HL-60/S4 treated with retinoic acid at 250 ng/mL for 4 days and 3 days (cell line): ENCODE data around the gene ERAL1.
"Not testable (repeated sequence)": the region's sequence is repeated elsewhere in the genome, so short reads cannot be mapped to it uniquely, and the experiment has no call there.

ENCODE experiments used
- in situ Hi-C: fragments of 300-500 bp; cut with MboI; formaldehyde crosslinking; loops from 2 replicates; pipeline ENCODE4 v1.7.0; 2022; ENCODE audit warnings: low sequenced_read_pairs

ERAL1 gene

GRCh38 chr17:28878158-28878910, 23.5 kb downstream of the ERAL1 start:
- in situ Hi-C loops, result no loop called here

- in situ Hi-C loops, result no loop called here
Observed at GRCh38 chr17:28878981-28879380, 24.2 kb downstream of the ERAL1 start.

GRCh38 chr17:28879886-28880571, 25.2 kb downstream of the ERAL1 start:
- in situ Hi-C loops, result no loop called here

DNA sequence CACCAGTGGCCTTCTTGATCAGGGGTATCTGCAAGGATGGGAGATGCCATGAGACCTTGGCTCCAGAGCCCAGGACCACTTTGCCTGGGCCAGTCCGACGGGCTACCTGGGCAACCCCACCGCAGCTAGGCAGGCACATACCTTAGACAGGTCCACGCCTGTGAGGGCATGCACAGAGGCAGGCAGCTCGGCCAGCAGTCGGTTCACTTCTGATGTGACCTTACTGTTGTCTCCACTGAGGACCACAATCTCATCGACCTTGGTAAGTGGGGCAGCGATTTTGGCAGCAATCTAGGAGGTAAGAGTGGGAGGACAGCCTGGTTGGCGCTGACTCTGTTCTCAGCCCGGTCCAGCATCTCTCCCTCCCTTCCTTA, 25.7 kb downstream of the ERAL1 start:
- in situ Hi-C loops, result no loop called here

- in situ Hi-C loops, result no loop called here
Observed at GRCh38 chr17:28881533-28882056, 26.8 kb downstream of the ERAL1 start.

DNA sequence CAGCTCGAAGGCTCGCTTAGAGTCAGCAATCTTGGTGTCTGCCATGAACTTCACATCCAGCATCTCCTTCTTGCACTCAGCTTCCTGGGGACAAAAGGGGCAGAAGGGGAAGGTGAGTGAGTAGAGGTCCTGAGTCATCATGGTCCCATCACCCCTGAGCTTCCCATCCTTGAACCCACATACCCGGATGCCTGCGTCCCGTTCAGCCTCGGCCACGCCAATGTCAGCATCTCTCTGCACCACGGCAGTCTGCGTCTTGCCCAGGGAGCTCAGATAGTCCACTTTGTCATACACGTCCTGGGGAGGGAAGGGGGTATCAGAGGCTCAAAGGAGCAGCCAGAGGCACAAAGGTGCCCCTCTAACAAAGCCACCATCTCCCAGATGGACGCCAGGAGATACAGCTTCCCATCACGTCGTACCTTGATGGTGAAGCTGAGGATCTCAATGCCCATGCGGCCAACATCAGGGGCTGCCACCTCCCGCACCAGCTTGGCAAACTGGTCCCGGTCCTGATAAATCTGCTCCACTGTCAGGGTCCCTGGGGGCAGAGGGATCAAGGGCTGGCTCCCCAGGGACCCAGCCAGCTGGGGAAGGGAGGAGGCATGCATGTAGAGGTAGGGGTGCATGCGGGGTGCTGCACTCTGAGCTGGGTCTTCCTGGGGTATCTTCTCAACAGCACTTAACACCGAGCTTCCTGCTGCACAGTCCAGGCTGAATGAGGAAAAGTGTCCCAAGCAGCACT, 27.5 kb downstream of the ERAL1 start:
- in situ Hi-C loops, result no loop called here

GRCh38 chr17:28883967-28884702, 29.3 kb downstream of the ERAL1 start:
- in situ Hi-C loops, result no loop called here

DNA sequence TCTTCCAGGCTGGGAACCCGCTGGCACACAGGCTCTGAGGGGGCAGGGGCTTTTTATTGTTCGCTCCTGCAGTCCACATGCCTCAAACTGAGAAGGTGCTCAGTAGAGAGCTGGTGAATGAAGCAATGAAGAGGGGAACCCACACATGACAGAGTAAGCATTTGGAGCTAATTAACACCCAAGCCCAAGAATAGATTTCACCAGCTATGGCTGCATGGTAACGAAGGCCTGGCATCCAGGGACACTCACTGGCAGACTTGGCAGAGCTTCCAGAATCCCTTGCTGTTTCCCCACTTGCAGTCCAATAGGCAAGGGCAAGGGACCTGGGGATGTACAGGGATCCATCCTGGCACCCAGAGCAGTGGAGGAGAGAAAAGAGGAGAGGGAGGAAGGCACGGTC, 30.5 kb downstream of the ERAL1 start:
- in situ Hi-C loops, result no loop called here

GRCh38 chr17:28885951-28886350, 31.1 kb downstream of the ERAL1 start:
- in situ Hi-C loops, result no loop called here

- in situ Hi-C loops, result no loop called here
Observed at GRCh38 chr17:28887871-28888471, 33.2 kb downstream of the ERAL1 start.

GRCh38 chr17:28888832-28889231, 34.0 kb downstream of the ERAL1 start:
- in situ Hi-C loops, result no loop called here

GRCh38 chr17:28889996-28890395, 35.2 kb downstream of the ERAL1 start:
- in situ Hi-C loops, result no loop called here

DNA sequence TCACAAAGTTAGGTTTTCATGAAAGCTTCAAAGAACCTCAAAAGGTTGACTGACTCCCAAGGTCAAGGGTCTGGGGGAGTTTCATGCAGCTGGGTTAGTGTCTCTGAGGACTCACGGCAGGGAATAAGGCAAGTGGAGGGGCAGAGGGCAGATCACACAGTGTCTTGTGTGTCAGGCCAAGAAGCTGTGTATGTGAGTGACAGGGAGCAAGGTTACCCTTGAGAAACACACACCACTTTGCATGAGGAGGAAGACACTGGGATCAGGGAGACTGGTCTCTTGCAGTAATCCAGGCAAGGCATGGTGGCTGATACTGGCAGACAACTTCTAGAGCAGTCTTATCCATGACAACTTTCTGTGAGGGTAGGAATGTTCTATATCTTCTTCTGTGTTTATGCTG, 36.4 kb downstream of the ERAL1 start:
- in situ Hi-C loops, result no loop called here

DNA sequence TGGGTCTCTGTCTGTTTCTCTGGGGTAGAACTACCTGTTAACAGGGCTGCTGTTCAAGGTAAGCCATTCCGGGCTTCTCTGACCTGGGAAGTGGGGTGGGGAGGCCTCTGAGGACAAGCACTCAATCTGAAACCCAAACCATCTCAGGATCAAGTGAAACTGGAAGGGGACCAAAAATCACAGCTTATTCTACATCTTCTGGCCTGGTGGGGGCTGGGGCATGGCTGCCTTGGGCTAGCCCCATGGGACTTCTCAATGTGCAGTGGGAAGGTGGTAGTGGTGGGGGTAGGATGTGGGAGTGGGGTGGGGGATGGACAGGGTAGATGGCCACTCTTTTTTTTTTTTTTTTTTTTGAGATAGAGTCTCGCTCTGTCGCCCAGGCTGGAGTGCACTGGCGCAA, 37.2 kb downstream of the ERAL1 start:
- in situ Hi-C loops, result no loop called here

GRCh38 chr17:28893248-28894183, 38.7 kb downstream of the ERAL1 start:
- in situ Hi-C loops, result not testable (repeated sequence)

DNA sequence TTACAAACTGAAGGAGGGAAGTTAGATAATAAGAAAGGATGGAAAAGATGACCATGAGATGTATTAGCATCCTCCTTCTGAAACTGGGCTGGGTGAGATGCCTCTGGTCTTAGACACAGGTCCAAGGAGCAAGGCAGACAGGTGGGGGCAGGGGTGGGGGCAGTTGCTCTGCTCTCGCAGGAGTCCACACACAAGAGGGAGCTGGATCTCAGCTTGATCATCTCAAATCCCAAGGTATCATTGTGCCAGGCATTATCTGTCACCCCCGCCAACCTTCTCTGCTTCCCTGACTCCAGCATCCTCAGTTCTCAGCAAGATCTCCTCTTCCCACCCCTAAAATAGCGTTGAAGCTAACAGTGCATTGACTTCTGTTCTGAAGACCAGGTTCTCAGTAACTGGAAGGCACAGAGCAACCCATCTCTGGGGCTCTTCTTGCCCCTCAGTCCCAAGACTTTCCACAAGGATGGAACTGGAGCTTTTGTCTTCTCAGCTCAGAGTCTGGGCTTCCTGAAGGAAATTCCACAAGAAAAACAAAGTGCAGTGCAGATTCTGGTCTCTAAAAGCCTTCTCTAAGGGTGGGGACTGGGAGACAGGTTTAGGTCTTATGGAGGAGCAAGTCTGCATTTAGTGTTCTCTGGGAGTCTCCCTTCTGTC, 41.1 kb downstream of the ERAL1 start:
- in situ Hi-C loops, result no loop called here

DNA sequence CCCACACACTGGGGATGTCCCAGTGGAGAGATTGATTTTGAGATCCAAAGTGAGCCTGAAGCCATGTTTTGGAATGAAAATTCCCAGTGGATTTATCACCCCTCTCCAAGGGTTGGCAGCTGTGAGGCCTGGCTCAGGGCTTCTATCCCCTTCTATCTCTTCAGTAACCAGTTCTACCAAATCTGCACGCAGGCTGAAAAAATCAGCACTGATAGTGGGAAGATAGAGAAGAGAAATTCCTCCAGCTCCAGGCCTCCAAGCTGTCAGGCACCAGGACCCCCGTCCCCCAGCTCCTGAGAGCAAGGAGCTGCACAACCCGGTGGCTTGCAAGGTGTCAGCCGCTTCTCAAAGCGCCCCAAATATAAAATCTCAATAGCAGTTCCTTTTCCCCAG, 41.7 kb downstream of the ERAL1 start:
- in situ Hi-C loops, result no loop called here

- in situ Hi-C loops, result no loop called here
Observed at GRCh38 chr17:28896884-28897768, 42.3 kb downstream of the ERAL1 start, which contains the start of gene FLOT2. TSS of gene FLOT2 (minus strand) at chr17:28897733. CDS start at chr17:28897574, 159 bp downstream.
